Transverse colon (tissue), 4 donors: ENCODE measurements around the gene PRG3. TPM values are rescaled to one million over a fixed set of nuclear protein-coding genes. Genes with fewer than 3 reads are reported as not detected.

Experiments used
- DNase-seq: peaks from one replicate; pipeline ENCODE4 v3.0.0-alpha.2; 2019
- H3K27ac ChIP-seq, 4 donors: fragments of 200-600 bp; sonication (generic); 2 replicates each; pipeline ENCODE4 v1.5.1; 2016 to 2018; ENCODE audit warnings: inconsistent platforms in 4 of 4
- H3K27me3 ChIP-seq: fragments of 200-600 bp; sonication (generic); 2 replicates; pipeline ENCODE4 v1.5.1; 2017; ENCODE audit warnings: inconsistent platforms
- H3K36me3 ChIP-seq, 4 donors: fragments of 200-600 bp; sonication (generic); 2 replicates each; pipeline ENCODE4 v1.5.1; 2017 to 2019; ENCODE audit warnings: inconsistent platforms in 4 of 4
- H3K4me1 ChIP-seq, 4 donors: fragments of 200-600 bp; sonication (generic); 2 replicates each; pipeline ENCODE4 v1.5.1; 2017 to 2020; ENCODE audit warnings: inconsistent platforms in 4 of 4
- H3K4me3 ChIP-seq, 4 donors: fragments of 200-600 bp; sonication (generic); 1 replicate in 1 of 4; 2 replicates in 3 of 4; pipeline versions ENCODE4 v1.5.1 to v1.6.1; 2017 to 2019; ENCODE audit warnings: inconsistent platforms in 4 of 4
- H3K9me3 ChIP-seq, 2 donors: fragments of 200-600 bp; sonication (generic); 2 replicates each; pipeline ENCODE4 v1.5.1; 2017 to 2019; ENCODE audit warnings: inconsistent platforms in 2 of 2
- CTCF ChIP-seq, 5 experiments: fragments of 200-600 bp in 3 of 5; fragments of 450-650 bp in 2 of 5; sonication (generic) in 3 of 5; IDR thresholded peaks; 1 replicate in 2 of 5; 2 replicates in 3 of 5; pipeline ENCODE4 v1.5.1; 2016 to 2017; ENCODE audit warnings: antibody characterized with exemption in 5 of 5, inconsistent platforms in 3 of 5, mild to moderate bottlenecking in 2 of 5, moderate library complexity in 1 of 5
- EP300 ChIP-seq: sonication (generic); formaldehyde crosslinking; IDR thresholded peaks from one replicate; pipeline ENCODE4 v1.6.1; 2017; ENCODE audit warnings: antibody characterized with exemption, low read depth
- POLR2A ChIP-seq: fragments of 450-650 bp; IDR thresholded peaks from one replicate; pipeline ENCODE4 v1.6.1; 2016; ENCODE audit warnings: antibody characterized with exemption, mild to moderate bottlenecking, moderate library complexity
- POLR2AphosphoS5 ChIP-seq, 3 donors: sonication (generic); formaldehyde crosslinking; IDR thresholded peaks; one replicate each; pipeline ENCODE4 v1.6.1; 2016; ENCODE audit warnings: antibody characterized with exemption in 3 of 3
- WGBS, 2 donors: methylation state at CpG; one replicate each; pipeline ENCODE4 v1.1.5; 2018; ENCODE audit warnings: low coverage in 1 of 2; 5-methylcytosine and 5-hydroxymethylcytosine counted together
- in situ Hi-C, 4 donors: fragments of 200-750 bp; cut with MboI; loops; one replicate each; pipeline versions ENCODE4 v1.15.0 to v1.15.1; 2017; ENCODE audit warnings: low sequenced_read_pairs in 3 of 4, low pct_ligation_motif_present in 1 of 4, low pct_unique_long_range_greater_than_20kb in 1 of 4
- intact Hi-C: fragments of 100-400 bp; cut with DNase I; formaldehyde crosslinking; loops from one replicate; pipeline ENCODE4 v1.15.1; 2023; ENCODE audit warnings: low total_unique reads
- total RNA-seq, 4 donors: library from RNA; depleted of rRNA; stranded (reverse); fragments of >200 nt; gene quantifications; one replicate each; pipeline ENCODE4 v1.1.0, GENCODE V29; 2016

PRG3 gene
- total RNA-seq, 4 donors from 2014 or later = not detected

- WGBS, 2 donors = 32 to 60% methylated on average over 6 to 15 of the region's 15 CpGs
These were observed 44.0 kb upstream of the PRG3 start for GRCh38 chr11:57424792-57425564.

GRCh38 chr11:57424137-57424791 lies 43.3 kb upstream of the PRG3 start:
- 81 to 90% methylated on average over 5 to 9 of the region's 9 CpGs for WGBS, 2 donors
- no peaks in the 10 kb centered on the region for H3K27me3 ChIP-seq
- H3K27ac ChIP-seq = peak overlapping the region; percentile 86 to 94 (median 88)
- peaks cover 18 to 43% (median 29%) of the 10 kb centered on the region in 4 donors for H3K4me1 ChIP-seq
- in situ Hi-C loops = no loop called here
- no peaks in the 10 kb centered on the region for H3K36me3 ChIP-seq
- no peak overlapping the region for H3K4me3 ChIP-seq
- DNase-seq = no peak
- intact Hi-C loops = no loop called here
- TF ChIP-seq EP300 (no peak), POLR2A (no peak), POLR2AphosphoS5 (IDR thresholded peaks at IDR 0.05) (no peak), CTCF (IDR thresholded peaks at IDR 0.05) (no peak)
- no peaks in the 10 kb centered on the region for H3K9me3 ChIP-seq

More at GRCh38 chr11:57424792-57425564, 44.0 kb upstream of the PRG3 start:
- Histone ChIP-seq H3K27ac (peak overlapping the region; percentile 86 to 94 (median 88)), H3K4me1 (peaks cover 18 to 44% (median 29%) of the 10 kb centered on the region in 4 donors), H3K27me3 (no peaks in the 10 kb centered on the region), H3K4me3 (no peak overlapping the region), H3K9me3 (no peaks in the 10 kb centered on the region), H3K36me3 (no peaks in the 10 kb centered on the region)
- peak; percentile 5 to 31 (median 13) for TF ChIP-seq POLR2AphosphoS5 (IDR thresholded peaks at IDR 0.05)
- no peak for TF ChIP-seq POLR2A
- no peak for TF ChIP-seq CTCF (IDR thresholded peaks at IDR 0.05)
- in situ Hi-C loops (no loop called here), intact Hi-C loops (no loop called here)
- DNase-seq = peak; percentile 66

- intact Hi-C loops = no loop called here
- Histone ChIP-seq H3K4me3 (no peak overlapping the region), H3K27ac (no peak overlapping the region), H3K27me3 (no peaks in the 10 kb centered on the region), H3K9me3 (no peaks in the 10 kb centered on the region), H3K4me1 (peaks cover 16 to 38% (median 25%) of the 10 kb centered on the region in 4 donors), H3K36me3 (peaks cover 0 to 3% (median 0%) of the 10 kb centered on the region in 4 donors)
- TF ChIP-seq CTCF (IDR thresholded peaks at IDR 0.05) = no peak
- TF ChIP-seq POLR2A = no peak
- TF ChIP-seq POLR2AphosphoS5 (IDR thresholded peaks at IDR 0.05) = no peak
- no peak for TF ChIP-seq EP300
- 81 to 90% methylated on average over 4 of the region's 4 CpGs for WGBS, 2 donors
- in situ Hi-C loops = no loop called here
- no peak for DNase-seq
These were observed 41.7 kb upstream of the PRG3 start for GRCh38 chr11:57422669-57423068.

GRCh38 chr11:57421805-57422204 lies 40.9 kb upstream of the PRG3 start:
- in situ Hi-C loops (no loop called here), intact Hi-C loops (no loop called here)
- Histone ChIP-seq H3K36me3 (peaks cover 0 to 6% (median 0%) of the 10 kb centered on the region in 4 donors), H3K4me1 (peaks cover 8 to 30% (median 19%) of the 10 kb centered on the region in 4 donors), H3K4me3 (no peak overlapping the region), H3K9me3 (no peaks in the 10 kb centered on the region), H3K27ac (no peak overlapping the region), H3K27me3 (no peaks in the 10 kb centered on the region)
- no peak for DNase-seq
- no peak for TF ChIP-seq EP300
- TF ChIP-seq CTCF (IDR thresholded peaks at IDR 0.05) = no peak
- TF ChIP-seq POLR2AphosphoS5 (IDR thresholded peaks at IDR 0.05) = no peak
